ENCODE data around the gene IFNL1.
"Not testable (repeated sequence)": the region's sequence is repeated elsewhere in the genome, so short reads cannot be mapped to it uniquely, and the experiment has no call there.

IFNL1 gene

GRCh38 chr19:39332293-39332692, 36.1 kb downstream of the IFNL1 start:
- DNase-seq (ENCODE audit: low read depth in 2 of 2): no peak

- not testable (repeated sequence) for DNase-seq (ENCODE audit: low read depth in 2 of 2)
Observed at GRCh38 chr19:39332738-39333137, 36.5 kb downstream of the IFNL1 start.

GRCh38 chr19:39333507-39333906, 37.3 kb downstream of the IFNL1 start:
- no peak for DNase-seq (ENCODE audit: low read depth in 2 of 2)

- no peak for DNase-seq (ENCODE audit: low read depth in 2 of 2)
Observed at GRCh38 chr19:39334444-39334976, 38.3 kb downstream of the IFNL1 start.

- no peak for DNase-seq (ENCODE audit: low read depth in 2 of 2)
Observed at GRCh38 chr19:39335168-39335548, 39.0 kb downstream of the IFNL1 start.

GRCh38 chr19:39336483-39336882, 40.3 kb downstream of the IFNL1 start:
- no peak for DNase-seq (ENCODE audit: low read depth in 2 of 2)

- no peak for DNase-seq (ENCODE audit: low read depth in 2 of 2)
Observed at GRCh38 chr19:39339674-39340073, 43.5 kb downstream of the IFNL1 start.

GRCh38 chr19:39340156-39340555, 43.9 kb downstream of the IFNL1 start:
- DNase-seq (ENCODE audit: low read depth in 2 of 2): not testable (repeated sequence)

GRCh38 chr19:39341129-39341718, 45.0 kb downstream of the IFNL1 start:
- DNase-seq (ENCODE audit: low read depth in 2 of 2): peak in 1 of 2 donors; percentile 11

GRCh38 chr19:39341719-39342604, 45.8 kb downstream of the IFNL1 start, which contains the start of gene SAMD4B:
Gene SAMD4B (plus strand): TSS chr19:39342421. CDS start chr19:39356894, 14,473 bp downstream.
- DNase-seq (ENCODE audit: low read depth in 2 of 2): peak; percentile 99

GRCh38 chr19:39342647-39343305, 46.6 kb downstream of the IFNL1 start:
- no peak for DNase-seq (ENCODE audit: low read depth in 2 of 2)

GRCh38 chr19:39345956-39346355, 49.7 kb downstream of the IFNL1 start:
- DNase-seq (ENCODE audit: low read depth in 2 of 2): no peak

- DNase-seq (ENCODE audit: low read depth in 2 of 2): no peak
Observed at GRCh38 chr19:39347332-39348164, 51.3 kb downstream of the IFNL1 start.

All from stimulated activated CD4-positive, alpha-beta T cell treated with anti-CD3 and anti-CD28 coated beads, Interleukin-1b, Interleukin-23, amount 100 ng/mL, for 4 hours (primary cell).